Measurements from ENCODE around the gene ASB6. TPM values are rescaled to one million over a fixed set of nuclear protein-coding genes. Genes with fewer than 3 reads are reported as not detected.

Gene ASB6
- total RNA-seq, 1 donor from 2014 or later = 17.4 TPM

DNA sequence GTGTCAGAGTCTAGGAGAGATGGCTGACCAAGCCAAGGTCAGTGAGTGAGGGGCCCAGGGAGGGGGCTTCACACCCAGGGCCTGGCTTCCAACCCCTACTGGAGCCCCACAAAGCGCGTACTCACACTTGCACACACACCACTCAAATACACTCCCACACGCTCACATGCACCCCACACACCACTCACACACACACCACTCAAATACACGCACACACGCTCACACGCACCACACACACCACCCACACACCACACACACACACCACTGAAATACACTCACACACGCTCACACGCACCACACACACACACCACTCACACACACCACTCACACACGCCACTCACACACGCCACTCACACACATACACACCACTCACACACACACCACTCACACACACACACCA lies 5.7 kb upstream of the ASB6 start:
- Mint-ChIP-seq H3K4me3 (ENCODE audit: unreplicated experiment) (no peak overlapping the region), H3K4me1 (ENCODE audit: low read depth) (peaks cover 12% of the 10 kb centered on the region), H3K9me3 (ENCODE audit: low read depth) (peaks cover 3% of the 10 kb centered on the region), H3K36me3 (ENCODE audit: low read depth) (peaks cover 2% of the 10 kb centered on the region), H3K27me3 (ENCODE audit: low read depth) (peaks cover 2% of the 10 kb centered on the region), H3K27ac (ENCODE audit: unreplicated experiment) (no peak overlapping the region)
- TF ChIP-seq, protein P1, sequence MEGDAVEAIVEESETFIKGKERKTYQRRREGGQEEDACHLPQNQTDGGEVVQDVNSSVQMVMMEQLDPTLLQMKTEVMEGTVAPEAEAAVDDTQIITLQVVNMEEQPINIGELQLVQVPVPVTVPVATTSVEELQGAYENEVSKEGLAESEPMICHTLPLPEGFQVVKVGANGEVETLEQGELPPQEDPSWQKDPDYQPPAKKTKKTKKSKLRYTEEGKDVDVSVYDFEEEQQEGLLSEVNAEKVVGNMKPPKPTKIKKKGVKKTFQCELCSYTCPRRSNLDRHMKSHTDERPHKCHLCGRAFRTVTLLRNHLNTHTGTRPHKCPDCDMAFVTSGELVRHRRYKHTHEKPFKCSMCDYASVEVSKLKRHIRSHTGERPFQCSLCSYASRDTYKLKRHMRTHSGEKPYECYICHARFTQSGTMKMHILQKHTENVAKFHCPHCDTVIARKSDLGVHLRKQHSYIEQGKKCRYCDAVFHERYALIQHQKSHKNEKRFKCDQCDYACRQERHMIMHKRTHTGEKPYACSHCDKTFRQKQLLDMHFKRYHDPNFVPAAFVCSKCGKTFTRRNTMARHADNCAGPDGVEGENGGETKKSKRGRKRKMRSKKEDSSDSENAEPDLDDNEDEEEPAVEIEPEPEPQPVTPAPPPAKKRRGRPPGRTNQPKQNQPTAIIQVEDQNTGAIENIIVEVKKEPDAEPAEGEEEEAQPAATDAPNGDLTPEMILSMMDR (IDR thresholded peaks at IDR 0.05) = no peak
- DNase-seq (ENCODE audit: low spot score) = no peak

DNA sequence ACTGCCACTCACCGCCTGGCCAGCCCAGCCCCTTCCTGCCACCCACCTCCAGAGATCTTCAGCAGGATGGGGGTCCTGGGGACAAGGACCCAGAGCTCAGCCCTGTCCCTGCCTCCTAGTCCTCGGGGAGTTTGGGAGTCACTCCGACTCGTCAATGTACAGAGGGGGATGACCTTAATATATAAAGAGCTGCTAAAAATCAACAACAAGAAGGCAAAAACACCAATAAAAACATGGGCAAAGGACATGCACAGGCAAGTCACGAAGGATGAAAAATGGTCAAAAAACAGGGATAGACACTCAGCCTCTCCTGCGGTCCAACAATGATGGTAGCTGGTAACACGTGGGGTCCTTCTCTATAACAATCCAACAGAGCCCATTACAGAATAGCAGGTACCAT lies 4.7 kb upstream of the ASB6 start:
- Mint-ChIP-seq H3K4me1 (ENCODE audit: low read depth) (peaks cover 16% of the 10 kb centered on the region), H3K27ac (ENCODE audit: unreplicated experiment) (no peak overlapping the region), H3K4me3 (ENCODE audit: unreplicated experiment) (no peak overlapping the region), H3K9me3 (ENCODE audit: low read depth) (peaks cover 3% of the 10 kb centered on the region), H3K36me3 (ENCODE audit: low read depth) (peaks cover 2% of the 10 kb centered on the region), H3K27me3 (ENCODE audit: low read depth) (peaks cover 2% of the 10 kb centered on the region)
- TF ChIP-seq, protein P1 (IDR thresholded peaks at IDR 0.05) = no peak
- DNase-seq (ENCODE audit: low spot score) = no peak

DNA sequence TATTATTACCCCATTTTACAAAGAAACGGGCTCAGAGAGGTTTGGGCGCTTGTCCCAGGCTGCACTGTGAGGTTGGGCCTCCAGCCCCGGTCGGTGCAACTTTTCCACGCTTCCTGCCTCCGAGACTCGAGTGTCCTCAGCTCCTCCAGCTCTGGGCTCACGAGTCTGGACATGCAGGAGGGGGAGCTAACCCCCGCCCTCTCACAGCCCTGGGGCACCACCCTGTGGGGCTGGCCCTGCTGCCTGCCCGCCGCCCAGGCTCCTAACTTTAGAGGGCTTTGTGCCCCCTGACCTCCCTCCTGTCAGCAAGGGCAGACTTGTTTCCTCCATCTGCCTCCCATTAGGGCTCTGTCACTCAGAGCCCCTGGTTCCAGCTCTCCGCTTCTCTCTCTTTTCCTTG lies 4.3 kb upstream of the ASB6 start:
- TF ChIP-seq, protein P1 (IDR thresholded peaks at IDR 0.05) = no peak
- peaks cover 18% of the 10 kb centered on the region for H3K4me1 Mint-ChIP-seq (ENCODE audit: low read depth)
- H3K9me3 Mint-ChIP-seq (ENCODE audit: low read depth) = peaks cover 3% of the 10 kb centered on the region
- H3K36me3 Mint-ChIP-seq (ENCODE audit: low read depth) = peaks cover 2% of the 10 kb centered on the region
- DNase-seq (ENCODE audit: low spot score) = no peak
- peaks cover 2% of the 10 kb centered on the region for H3K27me3 Mint-ChIP-seq (ENCODE audit: low read depth)
- H3K4me3 Mint-ChIP-seq (ENCODE audit: unreplicated experiment) = no peak overlapping the region
- no peak overlapping the region for H3K27ac Mint-ChIP-seq (ENCODE audit: unreplicated experiment)

DNA sequence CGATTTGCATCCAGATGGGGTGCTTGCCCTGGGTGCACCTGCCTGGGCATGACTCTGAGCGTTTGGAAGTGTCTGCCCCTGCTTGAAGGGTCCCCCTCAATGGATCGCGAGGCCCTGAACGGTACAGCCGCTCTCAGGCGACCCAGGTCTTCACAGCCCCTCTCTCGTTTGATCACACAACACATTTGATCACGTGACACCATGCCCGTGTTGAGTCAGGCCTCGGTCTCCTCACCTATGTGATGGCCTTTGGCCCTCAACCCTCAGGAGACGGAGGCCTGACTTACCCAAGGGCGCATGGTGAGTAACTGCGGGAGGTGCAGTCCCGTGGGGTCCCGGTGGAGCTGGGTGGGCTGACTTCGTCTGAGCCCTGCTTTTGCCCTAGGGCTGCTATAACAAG lies 3.0 kb upstream of the ASB6 start:
- H3K4me1 Mint-ChIP-seq (ENCODE audit: low read depth) = peaks cover 28% of the 10 kb centered on the region
- peaks cover 2% of the 10 kb centered on the region for H3K36me3 Mint-ChIP-seq (ENCODE audit: low read depth)
- H3K9me3 Mint-ChIP-seq (ENCODE audit: low read depth) = peaks cover 3% of the 10 kb centered on the region
- H3K4me3 Mint-ChIP-seq (ENCODE audit: unreplicated experiment) = no peak overlapping the region
- no peak overlapping the region for H3K27ac Mint-ChIP-seq (ENCODE audit: unreplicated experiment)
- TF ChIP-seq, protein P1 (IDR thresholded peaks at IDR 0.05) = no peak
- no peaks in the 10 kb centered on the region for H3K27me3 Mint-ChIP-seq (ENCODE audit: low read depth)
- no peak for DNase-seq (ENCODE audit: low spot score)

DNA sequence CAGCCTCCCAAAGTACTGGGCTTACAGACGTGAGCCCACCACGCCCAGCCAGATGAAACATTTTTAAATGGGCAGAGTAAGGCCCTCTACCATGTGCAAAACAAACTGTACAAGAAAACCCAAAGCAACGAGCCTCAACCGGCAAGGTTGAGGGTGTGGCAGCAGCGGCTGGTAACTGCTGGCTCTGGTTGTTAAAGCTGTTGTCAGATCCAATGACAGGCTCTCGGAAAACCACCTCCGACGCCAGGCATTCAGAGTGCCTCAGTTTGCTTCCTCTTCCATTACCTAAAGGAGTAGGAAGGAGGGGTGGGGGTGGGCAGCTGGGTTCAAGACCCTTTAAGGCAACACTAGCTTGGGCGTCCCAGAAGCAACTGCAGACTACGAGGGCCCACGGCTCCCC lies 2.4 kb upstream of the ASB6 start:
- H3K27ac Mint-ChIP-seq (ENCODE audit: unreplicated experiment) = no peak overlapping the region
- H3K9me3 Mint-ChIP-seq (ENCODE audit: low read depth) = peaks cover 3% of the 10 kb centered on the region
- H3K4me3 Mint-ChIP-seq (ENCODE audit: unreplicated experiment) = no peak overlapping the region
- H3K36me3 Mint-ChIP-seq (ENCODE audit: low read depth) = peaks cover 2% of the 10 kb centered on the region
- H3K27me3 Mint-ChIP-seq (ENCODE audit: low read depth) = no peaks in the 10 kb centered on the region
- no peak for DNase-seq (ENCODE audit: low spot score)
- peaks cover 30% of the 10 kb centered on the region for H3K4me1 Mint-ChIP-seq (ENCODE audit: low read depth)
- TF ChIP-seq, protein P1 (IDR thresholded peaks at IDR 0.05) = no peak
